Spleen (tissue), 11 donors: ENCODE results near the gene SFT2D1. TPM values are rescaled to one million over a fixed set of nuclear protein-coding genes. Genes with fewer than 3 reads are reported as not detected.

ENCODE experiments used
- DNase-seq: peaks from one replicate; pipeline ENCODE4 v3.0.0-alpha.2; 2020
- H3K27ac ChIP-seq, 8 donors: fragments of 200-600 bp; sonication (generic) in 7 of 8; 1 replicate in 4 of 8; 2 replicates in 4 of 8; pipeline versions ENCODE4 v1.5.0 to v1.8.0; 2016 to 2021; ENCODE audit warnings: inconsistent platforms in 4 of 8, mild to moderate bottlenecking in 4 of 8, moderate library complexity in 1 of 8
- H3K27me3 ChIP-seq, 7 donors: fragments of 200-600 bp; sonication (generic) in 6 of 7; replicated peaks in 1 of 7; 1 replicate in 4 of 7; 2 replicates in 3 of 7; pipeline versions ENCODE4 v1.5.0 to v1.8.0; 2016 to 2021; ENCODE audit warnings: inconsistent platforms in 3 of 7, mild to moderate bottlenecking in 1 of 7
- H3K36me3 ChIP-seq, 6 donors: fragments of 200-600 bp; sonication (generic) in 5 of 6; 1 replicate in 4 of 6; 2 replicates in 2 of 6; pipeline versions ENCODE4 v1.5.0 to v1.8.0; 2016 to 2021; ENCODE audit warnings: inconsistent platforms in 2 of 6
- H3K4me1 ChIP-seq, 6 donors: fragments of 200-600 bp; sonication (generic) in 5 of 6; 1 replicate in 3 of 6; 2 replicates in 3 of 6; pipeline versions ENCODE4 v1.5.0 to v1.8.0; 2016 to 2021; ENCODE audit warnings: inconsistent platforms in 3 of 6
- H3K4me3 ChIP-seq, 8 donors: fragments of 200-600 bp; sonication (generic) in 7 of 8; 1 replicate in 4 of 8; 2 replicates in 4 of 8; pipeline versions ENCODE4 v1.5.0 to v1.8.0; 2016 to 2021; ENCODE audit warnings: inconsistent platforms in 4 of 8, mild to moderate bottlenecking in 4 of 8, moderate library complexity in 2 of 8
- H3K9me3 ChIP-seq, 8 donors: fragments of 200-600 bp; sonication (generic) in 7 of 8; 1 replicate in 4 of 8; 2 replicates in 4 of 8; pipeline versions ENCODE4 v1.5.0 to v1.8.0; 2016 to 2021; ENCODE audit warnings: inconsistent platforms in 4 of 8
- POLR2A ChIP-seq, 3 donors: fragments of 450-650 bp; IDR thresholded peaks; one replicate each; pipeline ENCODE4 v1.5.1; 2017; ENCODE audit warnings: antibody characterized with exemption in 3 of 3, mild to moderate bottlenecking in 1 of 3
- POLR2AphosphoS5 ChIP-seq, 3 donors: sonication (generic); formaldehyde crosslinking; IDR thresholded peaks; one replicate each; pipeline ENCODE4 v1.5.1; 2017; ENCODE audit warnings: antibody characterized with exemption in 3 of 3
- WGBS, 5 donors: extraction: QIAGEN DNeasy Blood & Tissue Kit in 3 of 5; methylation state at CpG; one replicate each; pipeline versions ENCODE4 v1.1.5 to v1.1.7; 2013 to 2018; 5-methylcytosine and 5-hydroxymethylcytosine counted together
- intact Hi-C: fragments of 100-400 bp; cut with DNase I; formaldehyde crosslinking; loops from one replicate; pipeline ENCODE4 v1.15.0; 2023; ENCODE audit warnings: low total_unique reads
- polyA plus RNA-seq, 3 donors: library from polyadenylated mRNA; stranded (reverse); fragments of 200-250 nt; gene quantifications; one replicate each; pipeline ENCODE4 v1.2.1, GENCODE V29; 2013
- total RNA-seq, 7 donors: library from RNA; depleted of rRNA in 3 of 7; stranded (reverse); fragments of >200 nt in 3 of 7; fragmentation: NEBNext Ultra II Directional in 4 of 7; extraction: Animal tissue kit (Norgen Biotek cat#: 25700) in 4 of 7; gene quantifications; one replicate each; pipeline versions ENCODE4 v1.1.0 to v1.2.1, GENCODE V29; 2016 to 2021
- TF ChIP-seq, protein P1 (sequence below), 11 experiments: fragments of 200-600 bp in 7 of 11; fragments of 450-650 bp in 4 of 11; sonication (generic) in 4 of 11; IDR thresholded peaks in 8 of 11; conservative IDR thresholded peaks in 3 of 11; 1 replicate in 7 of 11; 2 replicates in 4 of 11; pipeline versions ENCODE4 v1.4.0 to v1.8.0; 2016 to 2021; ENCODE audit warnings: antibody characterized with exemption in 11 of 11, inconsistent platforms in 4 of 11, mild to moderate bottlenecking in 1 of 11
- donor health status: healthy with polysubstance abuse.
- donor health status: DM: no; HTN: no; CAD: no; lungs with moderate emphysema.
- donor health status: DM: no; HTN: no; CAD: no.
- donor health status: Bipolar disorder and iron deficiency.
- donor health status: healthy.
- donor health status: DM: no; HTN: no; CAD: no.
- donor health status: DM: yes; HTN: yes; CAD: no.

The SFT2D1 gene
- total and polyA plus RNA-seq, 10 donors: 46.0 to 71.0 (median 55.5) TPM

DNA sequence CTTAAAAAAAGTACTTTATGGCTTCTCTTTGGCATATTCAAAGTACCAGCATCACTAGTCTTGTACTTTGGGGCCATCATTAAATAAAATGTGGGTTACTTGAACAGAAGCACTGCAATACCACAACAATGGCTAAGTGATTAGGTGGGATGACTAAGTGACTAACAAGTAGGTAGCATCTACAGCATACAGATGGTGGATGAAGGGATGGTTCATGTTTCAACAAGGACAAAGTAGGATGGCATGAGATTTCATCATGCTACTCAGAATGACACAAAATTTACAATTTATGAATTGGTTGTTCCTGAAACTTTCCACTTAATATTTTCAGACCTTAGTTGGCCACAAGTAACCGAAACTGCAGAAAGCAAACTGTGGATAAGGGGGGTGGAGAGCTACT lies 32.7 kb upstream of the SFT2D1 start:
- Histone ChIP-seq H3K4me1 (peaks cover 0 to 8% (median 0%) of the 10 kb centered on the region in 6 donors), H3K9me3 (no peaks in the 10 kb centered on the region), H3K4me3 (no peak overlapping the region), H3K27me3 (no peaks in the 10 kb centered on the region), H3K36me3 (peaks cover 0 to 5% (median 0%) of the 10 kb centered on the region in 6 donors), H3K27ac (no peak overlapping the region)
- TF ChIP-seq POLR2AphosphoS5 (IDR thresholded peaks at IDR 0.05) (no peak), POLR2A (IDR thresholded peaks at IDR 0.05) (no peak)
- TF ChIP-seq, protein P1, sequence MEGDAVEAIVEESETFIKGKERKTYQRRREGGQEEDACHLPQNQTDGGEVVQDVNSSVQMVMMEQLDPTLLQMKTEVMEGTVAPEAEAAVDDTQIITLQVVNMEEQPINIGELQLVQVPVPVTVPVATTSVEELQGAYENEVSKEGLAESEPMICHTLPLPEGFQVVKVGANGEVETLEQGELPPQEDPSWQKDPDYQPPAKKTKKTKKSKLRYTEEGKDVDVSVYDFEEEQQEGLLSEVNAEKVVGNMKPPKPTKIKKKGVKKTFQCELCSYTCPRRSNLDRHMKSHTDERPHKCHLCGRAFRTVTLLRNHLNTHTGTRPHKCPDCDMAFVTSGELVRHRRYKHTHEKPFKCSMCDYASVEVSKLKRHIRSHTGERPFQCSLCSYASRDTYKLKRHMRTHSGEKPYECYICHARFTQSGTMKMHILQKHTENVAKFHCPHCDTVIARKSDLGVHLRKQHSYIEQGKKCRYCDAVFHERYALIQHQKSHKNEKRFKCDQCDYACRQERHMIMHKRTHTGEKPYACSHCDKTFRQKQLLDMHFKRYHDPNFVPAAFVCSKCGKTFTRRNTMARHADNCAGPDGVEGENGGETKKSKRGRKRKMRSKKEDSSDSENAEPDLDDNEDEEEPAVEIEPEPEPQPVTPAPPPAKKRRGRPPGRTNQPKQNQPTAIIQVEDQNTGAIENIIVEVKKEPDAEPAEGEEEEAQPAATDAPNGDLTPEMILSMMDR (IDR thresholded peaks at IDR 0.05 in 8 of 11, conservative IDR thresholded peaks at IDR 0.05 in 3 of 11): no peak
- 89 to 97% (median 94%) methylated on average over 1 of the region's 1 CpG for WGBS, 5 donors
- no peak for DNase-seq
- intact Hi-C loops: no loop called here

DNA sequence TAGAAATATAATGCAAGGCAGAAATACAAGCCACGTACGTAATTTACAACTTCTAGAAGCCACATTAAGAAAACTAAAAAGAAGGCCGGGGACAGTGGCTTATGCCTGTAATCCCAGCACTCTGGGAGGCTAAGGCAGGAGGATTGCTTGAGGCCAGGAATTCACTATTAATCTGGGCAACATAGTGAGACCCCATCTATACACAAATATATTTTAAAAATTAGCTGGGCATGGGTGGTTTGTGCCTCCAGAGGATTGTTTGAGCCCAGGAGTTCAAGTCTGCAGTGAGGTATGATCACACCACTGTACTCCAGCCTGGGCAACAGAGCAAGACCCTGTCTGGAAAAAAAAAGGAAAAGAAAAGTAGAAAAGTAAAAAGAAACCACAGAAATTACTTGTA lies 28.1 kb upstream of the SFT2D1 start:
- intact Hi-C loops: no loop called here
- Histone ChIP-seq H3K27ac (no peak overlapping the region), H3K27me3 (no peaks in the 10 kb centered on the region), H3K9me3 (no peaks in the 10 kb centered on the region), H3K4me1 (no peaks in the 10 kb centered on the region), H3K4me3 (no peak overlapping the region), H3K36me3 (peaks cover 0 to 45% (median 0%) of the 10 kb centered on the region in 6 donors)
- WGBS, 5 donors: 94 to 96% (median 94%) methylated on average over 3 of the region's 3 CpGs
- TF ChIP-seq POLR2AphosphoS5 (IDR thresholded peaks at IDR 0.05): no peak
- no peak for TF ChIP-seq POLR2A (IDR thresholded peaks at IDR 0.05)
- TF ChIP-seq, protein P1 (IDR thresholded peaks at IDR 0.05 in 8 of 11, conservative IDR thresholded peaks at IDR 0.05 in 3 of 11): no peak
- no peak for DNase-seq

DNA sequence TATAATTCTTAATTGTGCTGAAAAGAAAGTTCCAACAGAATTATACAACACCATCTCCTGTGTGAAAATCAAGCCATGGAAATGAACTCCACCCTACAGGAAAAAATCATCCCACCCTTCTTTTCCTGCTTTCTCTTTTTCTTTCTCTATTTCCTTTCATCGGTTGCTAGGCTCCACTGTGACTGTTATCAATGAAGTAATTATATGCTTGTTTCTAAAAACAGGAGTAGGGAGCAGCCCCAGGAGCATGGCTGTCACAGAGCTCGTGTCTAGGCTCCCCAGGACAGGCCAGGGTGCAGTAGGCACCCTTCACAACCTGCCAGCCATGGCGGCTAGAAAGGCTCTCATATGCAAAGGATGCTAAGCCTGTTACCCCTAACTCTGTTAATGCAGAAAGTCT lies 27.4 kb upstream of the SFT2D1 start:
- no peak overlapping the region for H3K4me3 ChIP-seq
- no peaks in the 10 kb centered on the region for H3K27me3 ChIP-seq
- DNase-seq: no peak
- WGBS, 5 donors: 70 to 87% (median 73%) methylated on average over 3 of the region's 3 CpGs
- H3K4me1 ChIP-seq: no peaks in the 10 kb centered on the region
- H3K9me3 ChIP-seq: no peaks in the 10 kb centered on the region
- H3K36me3 ChIP-seq: peaks cover 0 to 52% (median 2%) of the 10 kb centered on the region in 6 donors
- no peak overlapping the region for H3K27ac ChIP-seq
- TF ChIP-seq, protein P1 (IDR thresholded peaks at IDR 0.05 in 8 of 11, conservative IDR thresholded peaks at IDR 0.05 in 3 of 11): no peak
- TF ChIP-seq POLR2AphosphoS5 (IDR thresholded peaks at IDR 0.05): no peak
- intact Hi-C loops: no loop called here

DNA sequence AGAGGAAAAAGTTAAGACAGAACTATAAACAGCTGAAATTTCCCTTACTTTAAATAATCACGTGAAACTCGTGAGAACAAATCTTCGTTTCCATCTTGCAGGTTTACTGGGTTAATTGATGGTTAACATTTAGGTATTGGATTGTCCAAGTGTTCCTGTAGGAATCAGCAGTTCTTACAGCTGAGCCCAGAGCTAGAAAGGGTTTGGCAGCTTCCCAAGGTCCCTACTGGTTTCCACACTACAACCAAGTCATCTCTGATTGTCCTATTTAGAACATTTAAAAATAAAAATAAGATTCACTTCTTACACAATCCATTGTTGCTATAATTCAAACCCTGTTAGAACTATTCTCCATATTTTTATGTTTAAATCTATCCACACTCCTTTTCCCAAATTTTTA lies 24.6 kb upstream of the SFT2D1 start:
- DNase-seq: no peak
- TF ChIP-seq, protein P1 (IDR thresholded peaks at IDR 0.05 in 8 of 11, conservative IDR thresholded peaks at IDR 0.05 in 3 of 11): no peak
- TF ChIP-seq POLR2AphosphoS5 (IDR thresholded peaks at IDR 0.05): no peak
- no peak for TF ChIP-seq POLR2A (IDR thresholded peaks at IDR 0.05)

More for the DNA sequence above, 24.6 kb upstream of the SFT2D1 start:
- Histone ChIP-seq H3K9me3 (no peaks in the 10 kb centered on the region), H3K36me3 (peaks cover 0 to 80% (median 15%) of the 10 kb centered on the region in 6 donors), H3K27ac (no peak overlapping the region), H3K4me3 (no peak overlapping the region), H3K4me1 (peaks cover 0 to 9% (median 0%) of the 10 kb centered on the region in 6 donors), H3K27me3 (no peaks in the 10 kb centered on the region)
- WGBS, 5 donors: 78 to 99% (median 95%) methylated on average over 3 of the region's 3 CpGs
- intact Hi-C loops: no loop called here
